Measurements from ENCODE around the gene LOXL3. TPM values are rescaled to one million over a fixed set of nuclear protein-coding genes. Genes with fewer than 3 reads are reported as not detected.

Gene LOXL3
- total RNA-seq, 4 donors from 2014 or later: 5.0 to 16.2 (median 13.5) TPM

GRCh38 chr2:74507926-74508520, 45.7 kb downstream of the LOXL3 start:
- Histone ChIP-seq H3K4me3 (peak overlapping the region; percentile 63 to 88 (median 79)), H3K4me1 (peaks cover 0 to 46% (median 23%) of the 10 kb centered on the region in 4 donors), H3K9me3 (no peaks in the 10 kb centered on the region), H3K36me3 (peaks cover 0 to 25% (median 0%) of the 10 kb centered on the region in 3 donors), H3K27ac (peak overlapping the region; percentile 92 to 99 (median 95)), H3K27me3 (peaks cover 0 to 27% of the 10 kb centered on the region in 2 donors)
- TF ChIP-seq EP300 (IDR thresholded peaks at IDR 0.05) (no peak), CTCF (IDR thresholded peaks at IDR 0.05) (no peak), POLR2A (IDR thresholded peaks at IDR 0.05) (no peak)
- DNase-seq (ENCODE audit: low spot score in 2 of 2): no peak
- WGBS, 2 donors: 12 to 23% methylated on average over 19 to 38 of the region's 38 CpGs

GRCh38 chr2:74507145-74507925, 46.4 kb downstream of the LOXL3 start, which contains the start of gene PCGF1:
Gene PCGF1, minus strand, starts transcription at chr2:74507695. Its CDS starts 27 bp downstream, at chr2:74507668.
- peak; percentile 99 to 100 for DNase-seq (ENCODE audit: low spot score in 2 of 2)
- Histone ChIP-seq H3K27ac (peak within 1 kb of the TSS; percentile 92 to 99 (median 95)), H3K9me3 (no peaks in the 10 kb centered on the region), H3K27me3 (peaks cover 0 to 23% of the 10 kb centered on the region in 2 donors), H3K4me3 (peak within 1 kb of the TSS; percentile 63 to 88 (median 79)), H3K4me1 (peaks cover 0 to 53% (median 23%) of the 10 kb centered on the region in 4 donors), H3K36me3 (peaks cover 0 to 25% (median 0%) of the 10 kb centered on the region in 3 donors)
- TF ChIP-seq CTCF (IDR thresholded peaks at IDR 0.05) (peak in 3 of 5 experiments; percentile 11 to 52 (median 35)), EP300 (IDR thresholded peaks at IDR 0.05) (peak in 1 of 2 donors; percentile 93), POLR2A (IDR thresholded peaks at IDR 0.05) (peak in 1 of 2 donors; percentile 48)
- WGBS, 2 donors: 1% methylated on average over 34 to 41 of the region's 56 CpGs

GRCh38 chr2:74505448-74506246, 48.1 kb downstream of the LOXL3 start:
- H3K27me3 ChIP-seq: peaks cover 0 to 21% of the 10 kb centered on the region in 2 donors
- peak overlapping the region in 1 of 4 donors; percentile 5 for H3K4me3 ChIP-seq

GRCh38 chr2:74504591-74504990, 49.2 kb downstream of the LOXL3 start:
- H3K27me3 ChIP-seq: peaks cover 0 to 30% of the 10 kb centered on the region in 2 donors
- TF ChIP-seq CTCF (IDR thresholded peaks at IDR 0.05): no peak
- TF ChIP-seq EP300 (IDR thresholded peaks at IDR 0.05): no peak
- TF ChIP-seq POLR2A (IDR thresholded peaks at IDR 0.05): no peak
- no peaks in the 10 kb centered on the region for H3K9me3 ChIP-seq
- H3K27ac ChIP-seq: peak overlapping the region in 1 of 4 donors; percentile 79
- no peak overlapping the region for H3K4me3 ChIP-seq
- DNase-seq (ENCODE audit: low spot score in 2 of 2): no peak
- peaks cover 0 to 67% (median 26%) of the 10 kb centered on the region in 4 donors for H3K4me1 ChIP-seq
- peaks cover 0 to 25% (median 0%) of the 10 kb centered on the region in 3 donors for H3K36me3 ChIP-seq
- WGBS, 2 donors: 91 to 95% methylated on average over 3 of the region's 3 CpGs

More at GRCh38 chr2:74505448-74506246, 48.1 kb downstream of the LOXL3 start:
- Histone ChIP-seq H3K9me3 (no peaks in the 10 kb centered on the region), H3K36me3 (peaks cover 0 to 25% (median 0%) of the 10 kb centered on the region in 3 donors), H3K4me1 (peaks cover 0 to 63% (median 23%) of the 10 kb centered on the region in 4 donors), H3K27ac (no peak overlapping the region)
- WGBS, 2 donors: 96% methylated on average over 14 of the region's 14 CpGs
- TF ChIP-seq POLR2A (IDR thresholded peaks at IDR 0.05): no peak
- no peak for DNase-seq (ENCODE audit: low spot score in 2 of 2)

All from tibial nerve (tissue), 4 donors.